GM12878 (cell line): ENCODE results near the gene SLC9C1. TPM values are rescaled to one million over a fixed set of nuclear protein-coding genes. Genes with fewer than 3 reads are reported as not detected.

ENCODE experiments used
- ATF2 ChIP-seq: IDR thresholded peaks from 2 replicates; pipeline ENCODE4 v1.6.1; 2012; ENCODE audit warnings: low read length, inconsistent platforms
- ATF7 ChIP-seq: fragments of 450-650 bp; IDR thresholded peaks from 2 replicates; pipeline ENCODE4 v1.6.1; 2016; ENCODE audit warnings: low read depth, mild to moderate bottlenecking
- CREM ChIP-seq: IDR thresholded peaks from 2 replicates; pipeline ENCODE4 v1.6.1; 2014; ENCODE audit warnings: antibody characterized with exemption, low read depth
- E4F1 ChIP-seq: fragments of 450-650 bp; IDR thresholded peaks from 2 replicates; pipeline ENCODE4 v1.6.1; 2018; ENCODE audit warnings: borderline replicate concordance, mild to moderate bottlenecking; ENCODE audit not compliant: partially characterized antibody
- EZH2 ChIP-seq: IDR thresholded peaks from 2 replicates; pipeline ENCODE4 v1.6.1; 2012; ENCODE audit warnings: low read depth, mild to moderate bottlenecking, control low read depth, inconsistent platforms, low read length, borderline replicate concordance; ENCODE audit not compliant: control insufficient read depth
- GATAD2B ChIP-seq: fragments of 450-650 bp; conservative IDR thresholded peaks from 2 replicates; pipeline ENCODE4 v1.6.1; 2017; ENCODE audit warnings: low read depth, mild to moderate bottlenecking, moderate library complexity
- IKZF1 ChIP-seq: fragments of 450-650 bp; conservative IDR thresholded peaks from 2 replicates; pipeline ENCODE4 v1.6.1; 2017; ENCODE audit warnings: antibody characterized with exemption, mild to moderate bottlenecking
- JUND ChIP-seq: IDR thresholded peaks from 2 replicates; pipeline ENCODE4 v1.6.1; 2012; ENCODE audit warnings: low read depth, mild to moderate bottlenecking, low read length, improper control_type of control experiment, moderate library complexity
- KLF5 ChIP-seq: fragments of 450-650 bp; IDR thresholded peaks from 2 replicates; pipeline ENCODE4 v1.6.1; 2014; ENCODE audit warnings: mild to moderate bottlenecking; ENCODE audit not compliant: partially characterized antibody
- MXI1 ChIP-seq: fragments of 150-350 bp; IDR thresholded peaks from 2 replicates; pipeline ENCODE4 v1.6.1; 2011; ENCODE audit warnings: low read depth, mild to moderate bottlenecking, inconsistent platforms, low read length, improper control_type of control experiment
- NFYB ChIP-seq: IDR thresholded peaks from 2 replicates; pipeline ENCODE4 v1.6.1; 2011; ENCODE audit warnings: low read depth, mild to moderate bottlenecking, low read length, improper control_type of control experiment, moderate library complexity; ENCODE audit not compliant: insufficient read depth
- NR2C2 ChIP-seq: IDR thresholded peaks from 2 replicates; pipeline ENCODE4 v1.6.1; 2011; ENCODE audit warnings: borderline replicate concordance, low read depth; ENCODE audit not compliant: control insufficient read depth, insufficient read length
- PAX8 ChIP-seq: fragments of 450-650 bp; IDR thresholded peaks from 2 replicates; pipeline ENCODE4 v1.6.1; 2017; ENCODE audit warnings: mild to moderate bottlenecking, moderate library complexity
- POLR2AphosphoS2 ChIP-seq: IDR thresholded peaks from 2 replicates; pipeline ENCODE4 v1.6.1; 2011; ENCODE audit warnings: low read depth, mild to moderate bottlenecking, low read length, improper control_type of control experiment, moderate library complexity
- SREBF2 ChIP-seq: IDR thresholded peaks from 2 replicates; pipeline ENCODE4 v1.6.1; 2012; ENCODE audit warnings: mild to moderate bottlenecking, low read length
- SRF ChIP-seq, 2 experiments: IDR thresholded peaks; 2 replicates each; pipeline ENCODE4 v1.6.1; 2011; ENCODE audit warnings: low read depth in 2 of 2, low read length in 2 of 2, mild to moderate bottlenecking in 1 of 2, moderate library complexity in 1 of 2
- SUPT20H ChIP-seq: IDR thresholded peaks from 2 replicates; pipeline ENCODE4 v1.6.1; 2011; ENCODE audit warnings: low read depth, mild to moderate bottlenecking, low read length, moderate library complexity, borderline replicate concordance; ENCODE audit not compliant: control insufficient read depth
- USF2 ChIP-seq: IDR thresholded peaks from 2 replicates; pipeline ENCODE4 v1.6.1; 2011; ENCODE audit warnings: low read depth, low read length, improper control_type of control experiment, borderline replicate concordance
- ZNF274 ChIP-seq: IDR thresholded peaks from one replicate; pipeline ENCODE4 v1.8.0; 2011; ENCODE audit not compliant: insufficient read length, insufficient read depth
- ZZZ3 ChIP-seq: IDR thresholded peaks from 2 replicates; pipeline ENCODE4 v1.6.1; 2011; ENCODE audit warnings: low read depth; ENCODE audit not compliant: control insufficient read depth, insufficient read length
- polyA plus RNA-seq, 11 experiments: library from polyadenylated mRNA; depleted of rRNA in 4 of 11; unstranded in 6 of 11; stranded (reverse) in 5 of 11; fragments of >200 nt; fragmentation: Nextera tagmentation in 4 of 11; fragmentation: Illumina TruSeq in 1 of 11; extraction: Ambion mirVana in 4 of 11; extraction: Trizol in 1 of 11; gene quantifications; 1 replicate in 1 of 11; 2 replicates in 10 of 11; pipeline versions ENCODE4 v1.2.1 to v1.2.3, GENCODE V29; 2011 to 2016; ENCODE audit warnings: inconsistent platforms in 2 of 11, missing spikeins in 2 of 11, low read depth in 1 of 11
- total RNA-seq, 4 experiments: library from RNA; depleted of rRNA in 3 of 4; stranded (reverse); fragments of >200 nt in 3 of 4; fragmentation: Illumina TruSeq in 1 of 4; extraction: Trizol in 1 of 4; gene quantifications; 2 replicates each; pipeline versions ENCODE4 v1.2.1 to v1.2.3, GENCODE V29; 2013 to 2021
- TF ChIP-seq, protein P1 (sequence below): fragments of 450-650 bp; IDR thresholded peaks from 2 replicates; pipeline ENCODE4 v1.6.1; 2016; ENCODE audit warnings: mild to moderate bottlenecking
- TF ChIP-seq, protein P2 (sequence below): fragments of 150-350 bp; IDR thresholded peaks from 2 replicates; pipeline ENCODE4 v1.6.1; 2016; ENCODE audit warnings: low read depth, low read length

The SLC9C1 gene
- total and polyA plus RNA-seq, 10 of the 15 experiments (the other 5 are each of a cell fraction or from before 2014, with no cell fraction given) = not detected

DNA sequence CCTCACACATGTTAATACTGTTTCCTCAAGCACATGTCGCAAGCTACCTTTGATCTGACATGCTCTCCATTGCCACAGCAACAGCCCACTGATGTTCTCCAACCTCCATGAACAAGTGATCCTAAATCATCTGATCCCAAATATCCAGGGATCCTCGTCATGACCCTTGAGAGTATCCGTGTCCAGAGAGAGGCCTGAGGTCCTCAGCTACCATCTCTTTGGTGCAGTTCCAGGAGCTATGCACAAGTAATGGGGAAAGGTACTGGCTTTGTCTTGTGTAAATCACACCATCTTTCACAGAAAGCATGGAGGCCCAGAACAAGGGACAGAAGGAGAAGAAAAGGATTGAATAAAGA is 163.4 kb downstream of the SLC9C1 start (continued):
- TF ChIP-seq E4F1 (no peak), SRF (IDR thresholded peaks at IDR 0.05; ENCODE audit: low read depth in 2 of 2, low read length in 2 of 2) (no peak), KLF5 (no peak), IKZF1 (0 out of 2 replicates have a peak, but pooled peaks have one; percentile 28), NR2C2 (no peak), NFYB (no peak), USF2 (no peak), POLR2AphosphoS2 (peak; percentile 17; the same call in 1 of the 2 replicates), SREBF2 (no peak), GATAD2B (no peak), ATF7 (no peak), SUPT20H (no peak), ZNF274 (no peak), CREM (no peak), EZH2 (no peak), ZZZ3 (no peak), PAX8 (no peak), MXI1 (no peak; the same call in 1 of the 2 replicates), JUND (no peak), ATF2 (no peak)
- TF ChIP-seq, protein P1, sequence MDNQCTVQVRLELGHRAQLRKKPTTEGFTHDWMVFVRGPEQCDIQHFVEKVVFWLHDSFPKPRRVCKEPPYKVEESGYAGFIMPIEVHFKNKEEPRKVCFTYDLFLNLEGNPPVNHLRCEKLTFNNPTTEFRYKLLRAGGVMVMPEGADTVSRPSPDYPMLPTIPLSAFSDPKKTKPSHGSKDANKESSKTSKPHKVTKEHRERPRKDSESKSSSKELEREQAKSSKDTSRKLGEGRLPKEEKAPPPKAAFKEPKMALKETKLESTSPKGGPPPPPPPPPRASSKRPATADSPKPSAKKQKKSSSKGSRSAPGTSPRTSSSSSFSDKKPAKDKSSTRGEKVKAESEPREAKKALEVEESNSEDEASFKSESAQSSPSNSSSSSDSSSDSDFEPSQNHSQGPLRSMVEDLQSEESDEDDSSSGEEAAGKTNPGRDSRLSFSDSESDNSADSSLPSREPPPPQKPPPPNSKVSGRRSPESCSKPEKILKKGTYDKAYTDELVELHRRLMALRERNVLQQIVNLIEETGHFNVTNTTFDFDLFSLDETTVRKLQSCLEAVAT = peak; percentile 85
- TF ChIP-seq, protein P2, sequence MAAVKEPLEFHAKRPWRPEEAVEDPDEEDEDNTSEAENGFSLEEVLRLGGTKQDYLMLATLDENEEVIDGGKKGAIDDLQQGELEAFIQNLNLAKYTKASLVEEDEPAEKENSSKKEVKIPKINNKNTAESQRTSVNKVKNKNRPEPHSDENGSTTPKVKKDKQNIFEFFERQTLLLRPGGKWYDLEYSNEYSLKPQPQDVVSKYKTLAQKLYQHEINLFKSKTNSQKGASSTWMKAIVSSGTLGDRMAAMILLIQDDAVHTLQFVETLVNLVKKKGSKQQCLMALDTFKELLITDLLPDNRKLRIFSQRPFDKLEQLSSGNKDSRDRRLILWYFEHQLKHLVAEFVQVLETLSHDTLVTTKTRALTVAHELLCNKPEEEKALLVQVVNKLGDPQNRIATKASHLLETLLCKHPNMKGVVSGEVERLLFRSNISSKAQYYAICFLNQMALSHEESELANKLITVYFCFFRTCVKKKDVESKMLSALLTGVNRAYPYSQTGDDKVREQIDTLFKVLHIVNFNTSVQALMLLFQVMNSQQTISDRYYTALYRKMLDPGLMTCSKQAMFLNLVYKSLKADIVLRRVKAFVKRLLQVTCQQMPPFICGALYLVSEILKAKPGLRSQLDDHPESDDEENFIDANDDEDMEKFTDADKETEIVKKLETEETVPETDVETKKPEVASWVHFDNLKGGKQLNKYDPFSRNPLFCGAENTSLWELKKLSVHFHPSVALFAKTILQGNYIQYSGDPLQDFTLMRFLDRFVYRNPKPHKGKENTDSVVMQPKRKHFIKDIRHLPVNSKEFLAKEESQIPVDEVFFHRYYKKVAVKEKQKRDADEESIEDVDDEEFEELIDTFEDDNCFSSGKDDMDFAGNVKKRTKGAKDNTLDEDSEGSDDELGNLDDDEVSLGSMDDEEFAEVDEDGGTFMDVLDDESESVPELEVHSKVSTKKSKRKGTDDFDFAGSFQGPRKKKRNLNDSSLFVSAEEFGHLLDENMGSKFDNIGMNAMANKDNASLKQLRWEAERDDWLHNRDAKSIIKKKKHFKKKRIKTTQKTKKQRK = no peak
